Calu3 (cell line): ENCODE data around the gene SORCS3. TPM values are rescaled to one million over a fixed set of nuclear protein-coding genes. Genes with fewer than 3 reads are reported as not detected.

ENCODE experiments used
- BruUV-seq: library from RNA; stranded (reverse); fragments of 400-500 nt; replicated peaks from 2 replicates; lab custom pipeline; 2021; lab: Mats Ljungman, UMichigan
- CTCF ChIA-PET: fragments of 300-600 bp; sonication (Branson Sonifier 250); formaldehyde crosslinking; loops from one replicate; lab custom pipeline; 2022; ENCODE audit warnings: antibody characterized with exemption; lab: Charles Lee
- DNase-seq: peaks from one replicate; pipeline ENCODE4 v3.0.0; 2022
- H3K27ac Mint-ChIP-seq: one replicate; pipeline ENCODE4 v1.8.0; 2022; ENCODE audit warnings: mixed read lengths; ENCODE audit not compliant: unreplicated experiment
- H3K27me3 Mint-ChIP-seq: one replicate; pipeline ENCODE4 v1.8.0; 2022; ENCODE audit warnings: mixed read lengths; ENCODE audit not compliant: unreplicated experiment
- H3K36me3 Mint-ChIP-seq: one replicate; pipeline ENCODE4 v1.8.0; 2022; ENCODE audit warnings: mild to moderate bottlenecking, moderate library complexity, mixed read lengths; ENCODE audit not compliant: insufficient read depth, unreplicated experiment
- H3K4me1 Mint-ChIP-seq: one replicate; pipeline ENCODE4 v1.8.0; 2022; ENCODE audit warnings: mild to moderate bottlenecking, low read depth, mixed read lengths; ENCODE audit not compliant: unreplicated experiment
- H3K4me3 Mint-ChIP-seq: one replicate; pipeline ENCODE4 v1.8.0; 2022; ENCODE audit warnings: mild to moderate bottlenecking, low read depth, moderate library complexity, mixed read lengths; ENCODE audit not compliant: unreplicated experiment
- H3K9me3 Mint-ChIP-seq: one replicate; pipeline ENCODE4 v1.8.0; 2022; ENCODE audit warnings: low read depth, mixed read lengths; ENCODE audit not compliant: unreplicated experiment
- intact Hi-C: fragments of 100-400 bp; cut with micrococcal nuclease; formaldehyde crosslinking; loops from one replicate; pipeline ENCODE4 v1.10.0; 2022; ENCODE audit not compliant: unreplicated experiment
- total RNA-seq: library from RNA; stranded (reverse); gene quantifications from 2 replicates; pipeline ENCODE4 v1.2.3, GENCODE V29; 2022
- TF ChIP-seq, protein P1 (sequence below): fragments of 200-600 bp; IDR thresholded peaks from one replicate; pipeline ENCODE4 v1.8.0; 2022; ENCODE audit warnings: antibody characterized with exemption; ENCODE audit not compliant: unreplicated experiment

Gene SORCS3
- total RNA-seq, 1 experiment from 2014 or later: not detected

DNA sequence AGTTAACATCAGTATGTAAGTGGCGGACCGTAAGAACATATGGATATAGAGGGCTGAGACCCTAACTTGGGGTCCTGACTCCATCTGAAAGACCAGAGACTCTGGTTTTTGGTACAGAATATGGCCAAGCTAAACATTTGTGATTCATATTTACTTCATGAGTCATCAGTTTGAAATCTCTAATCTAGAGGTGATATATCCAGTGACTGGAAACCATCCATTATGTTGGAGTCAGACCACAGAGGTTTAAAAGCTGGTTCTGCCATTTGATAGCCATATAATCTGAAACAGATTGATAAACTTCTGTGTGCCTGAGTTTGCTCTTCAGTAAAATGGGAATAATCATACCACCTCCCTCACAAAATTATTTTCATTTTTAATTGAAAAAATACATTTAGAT is 505.3 kb downstream of the SORCS3 start:
- no peaks in the 10 kb centered on the region for H3K4me1 Mint-ChIP-seq
- H3K4me3 Mint-ChIP-seq: no peak overlapping the region
- H3K9me3 Mint-ChIP-seq: peaks cover 8% of the 10 kb centered on the region
- BruUV-seq: no TSS peak
- TF ChIP-seq, protein P1, sequence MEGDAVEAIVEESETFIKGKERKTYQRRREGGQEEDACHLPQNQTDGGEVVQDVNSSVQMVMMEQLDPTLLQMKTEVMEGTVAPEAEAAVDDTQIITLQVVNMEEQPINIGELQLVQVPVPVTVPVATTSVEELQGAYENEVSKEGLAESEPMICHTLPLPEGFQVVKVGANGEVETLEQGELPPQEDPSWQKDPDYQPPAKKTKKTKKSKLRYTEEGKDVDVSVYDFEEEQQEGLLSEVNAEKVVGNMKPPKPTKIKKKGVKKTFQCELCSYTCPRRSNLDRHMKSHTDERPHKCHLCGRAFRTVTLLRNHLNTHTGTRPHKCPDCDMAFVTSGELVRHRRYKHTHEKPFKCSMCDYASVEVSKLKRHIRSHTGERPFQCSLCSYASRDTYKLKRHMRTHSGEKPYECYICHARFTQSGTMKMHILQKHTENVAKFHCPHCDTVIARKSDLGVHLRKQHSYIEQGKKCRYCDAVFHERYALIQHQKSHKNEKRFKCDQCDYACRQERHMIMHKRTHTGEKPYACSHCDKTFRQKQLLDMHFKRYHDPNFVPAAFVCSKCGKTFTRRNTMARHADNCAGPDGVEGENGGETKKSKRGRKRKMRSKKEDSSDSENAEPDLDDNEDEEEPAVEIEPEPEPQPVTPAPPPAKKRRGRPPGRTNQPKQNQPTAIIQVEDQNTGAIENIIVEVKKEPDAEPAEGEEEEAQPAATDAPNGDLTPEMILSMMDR: no peak
- intact Hi-C loops: no loop called here
- CTCF ChIA-PET: no interaction called here
- no peaks in the 10 kb centered on the region for H3K36me3 Mint-ChIP-seq
- H3K27me3 Mint-ChIP-seq: no peaks in the 10 kb centered on the region
- DNase-seq: no peak
- H3K27ac Mint-ChIP-seq: no peak overlapping the region

DNA sequence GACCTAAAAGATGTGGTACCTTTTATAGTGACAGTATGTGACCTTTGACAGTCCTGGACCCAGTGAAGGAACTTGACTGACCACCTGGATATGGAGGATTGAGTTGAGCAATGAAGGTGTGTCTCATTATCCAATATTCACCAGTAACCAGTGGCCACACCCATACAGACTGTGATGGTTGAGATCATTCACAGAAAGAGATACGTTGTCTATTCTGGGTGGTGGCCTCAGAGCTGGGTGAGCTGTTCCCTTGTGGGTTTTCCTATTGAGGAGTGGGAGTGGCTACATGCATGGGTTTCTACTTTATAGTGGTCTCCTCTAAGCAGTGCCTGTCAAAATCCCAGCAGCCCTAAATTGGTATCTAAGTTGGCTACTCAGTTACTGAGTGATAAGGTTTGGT is 507.4 kb downstream of the SORCS3 start:
- H3K4me3 Mint-ChIP-seq: no peak overlapping the region
- DNase-seq: no peak
- H3K27ac Mint-ChIP-seq: no peak overlapping the region
- H3K4me1 Mint-ChIP-seq: no peaks in the 10 kb centered on the region
- no peaks in the 10 kb centered on the region for H3K27me3 Mint-ChIP-seq
- H3K9me3 Mint-ChIP-seq: peaks cover 6% of the 10 kb centered on the region
- TF ChIP-seq, protein P1: no peak
- intact Hi-C loops: no loop called here
- CTCF ChIA-PET: no interaction called here
- H3K36me3 Mint-ChIP-seq: no peaks in the 10 kb centered on the region
- BruUV-seq: no TSS peak

DNA sequence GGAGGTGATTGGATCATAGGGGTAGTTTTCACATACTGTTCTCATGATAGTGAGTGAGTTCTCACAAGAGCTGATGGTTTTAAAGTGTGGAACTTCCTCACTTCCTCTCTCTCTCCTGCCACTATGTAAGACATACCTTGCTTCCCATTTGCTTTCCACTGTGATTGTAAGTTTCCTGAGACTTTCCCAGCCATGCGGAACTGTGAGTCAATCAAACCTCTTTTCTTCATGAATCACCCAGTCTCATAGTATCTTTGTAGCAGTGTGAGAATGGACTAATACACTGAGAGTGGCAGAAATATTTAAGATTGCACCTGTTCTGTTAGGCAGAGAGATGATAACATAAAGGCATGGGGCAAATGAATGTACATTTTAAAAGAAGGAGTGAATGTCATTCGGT is 507.8 kb downstream of the SORCS3 start:
- Mint-ChIP-seq H3K9me3 (peaks cover 6% of the 10 kb centered on the region), H3K27me3 (no peaks in the 10 kb centered on the region), H3K27ac (no peak overlapping the region), H3K4me1 (no peaks in the 10 kb centered on the region), H3K36me3 (no peaks in the 10 kb centered on the region), H3K4me3 (no peak overlapping the region)
- intact Hi-C loops: no loop called here
- BruUV-seq: no TSS peak
- no peak for DNase-seq
- TF ChIP-seq, protein P1: no peak
- CTCF ChIA-PET: no interaction called here

DNA sequence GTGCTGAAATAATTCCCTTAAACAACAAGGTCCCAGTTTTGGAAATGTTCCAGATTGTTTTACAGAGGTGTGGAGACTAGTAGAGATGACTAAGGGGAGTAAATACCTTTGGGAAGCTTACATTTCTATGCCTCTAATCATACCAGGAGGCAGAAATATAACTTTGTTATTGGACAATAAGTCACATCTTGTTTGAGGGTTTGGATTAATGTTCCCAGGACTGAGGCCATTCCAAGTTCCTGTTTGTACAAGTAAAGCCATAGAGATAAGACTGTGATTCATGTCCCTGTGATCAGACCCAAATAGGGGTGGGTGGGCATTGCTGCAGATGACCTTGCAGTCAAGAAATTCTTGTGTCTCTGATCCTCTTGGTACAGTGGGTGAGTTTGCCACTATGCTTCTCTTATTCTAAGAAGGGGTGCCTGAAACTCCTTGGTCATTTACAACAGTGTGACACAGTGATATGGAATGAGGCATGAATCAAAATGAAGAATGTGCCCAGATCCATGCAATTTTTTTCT is 508.3 kb downstream of the SORCS3 start:
- intact Hi-C loops: no loop called here
- no peak overlapping the region for H3K27ac Mint-ChIP-seq
- no peaks in the 10 kb centered on the region for H3K4me1 Mint-ChIP-seq
- TF ChIP-seq, protein P1: no peak
- H3K36me3 Mint-ChIP-seq: no peaks in the 10 kb centered on the region
- no peak for DNase-seq
- H3K27me3 Mint-ChIP-seq: no peaks in the 10 kb centered on the region
- BruUV-seq: no TSS peak
- H3K9me3 Mint-ChIP-seq: peaks cover 6% of the 10 kb centered on the region
- H3K4me3 Mint-ChIP-seq: no peak overlapping the region
- CTCF ChIA-PET: no interaction called here
